AG04450 (cell line): ENCODE measurements around the gene SLC10A7. TPM values are rescaled to one million over a fixed set of nuclear protein-coding genes. Genes with fewer than 3 reads are reported as not detected.
A peak's percentile ranks its signal among the peaks of the same experiment; 100 is the strongest.

Experiments used
- CTCF ChIA-PET: fragments of 300-600, 350-600 bp; formaldehyde crosslinking; extraction: SDS; loops from one replicate; lab custom pipeline; 2022; ENCODE audit warnings: antibody characterized with exemption, inconsistent platforms; lab: Charles Lee
- POLR2A ChIA-PET: fragments of 350-600 bp; formaldehyde crosslinking; extraction: SDS; loops from one replicate; lab custom pipeline; 2021; ENCODE audit warnings: antibody characterized with exemption, inconsistent platforms; lab: Yijun Ruan, JAX
- DNase-seq: peaks from one replicate; pipeline ENCODE4 v3.0.0-alpha.2; 2011; ENCODE audit warnings: low read depth, low spot score
- H3K27ac ChIP-seq: one replicate; pipeline ENCODE4 v1.5.1; 2012; ENCODE audit warnings: low read depth, low read length, control low read depth
- H3K27me3 ChIP-seq: one replicate; pipeline ENCODE4 v1.6.0; 2012; ENCODE audit warnings: low read length; ENCODE audit not compliant: control insufficient read depth, insufficient read depth
- H3K4me3 ChIP-seq: 2 replicates; pipeline ENCODE4 v1.5.1; 2011; ENCODE audit warnings: mild to moderate bottlenecking, low read depth, low read length, control low read depth
- H3K9me3 ChIP-seq: 2 replicates; pipeline ENCODE4 v1.5.1; 2012; ENCODE audit warnings: low read length; ENCODE audit not compliant: control insufficient read depth, insufficient read depth
- polyA plus RNA-seq: library from polyadenylated mRNA; depleted of rRNA; stranded (reverse); fragments of >200 nt; gene quantifications from 2 replicates; pipeline ENCODE4 v1.2.3, GENCODE V29; 2011
- TF ChIP-seq, protein P1 (sequence below): IDR thresholded peaks from 2 replicates; pipeline ENCODE4 v1.5.1; 2011; ENCODE audit warnings: low read depth, low read length, control low read depth, inconsistent platforms

The SLC10A7 gene
- polyA plus RNA-seq, 1 experiment, result 13.8 TPM

DNA sequence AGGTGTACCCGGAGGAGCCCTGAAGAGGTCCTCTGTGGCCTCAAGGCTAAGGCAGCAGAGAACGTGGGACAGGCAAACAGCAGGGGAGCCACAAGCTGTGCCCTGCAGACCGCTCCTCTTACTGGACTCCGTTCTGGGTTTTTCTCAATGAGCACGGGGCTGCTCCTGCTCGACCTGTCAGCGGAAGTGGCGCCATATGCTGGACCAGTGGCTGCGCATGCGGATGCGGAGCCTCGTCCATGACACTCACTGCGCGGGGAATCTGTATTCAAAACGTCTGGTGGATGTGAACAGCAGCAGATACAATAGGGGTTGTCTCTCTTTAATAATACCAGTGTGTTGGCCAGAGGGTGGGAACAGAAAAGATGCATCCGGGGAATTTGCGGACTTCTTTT lies 277.9 kb downstream of the SLC10A7 start:
- TF ChIP-seq, protein P1, sequence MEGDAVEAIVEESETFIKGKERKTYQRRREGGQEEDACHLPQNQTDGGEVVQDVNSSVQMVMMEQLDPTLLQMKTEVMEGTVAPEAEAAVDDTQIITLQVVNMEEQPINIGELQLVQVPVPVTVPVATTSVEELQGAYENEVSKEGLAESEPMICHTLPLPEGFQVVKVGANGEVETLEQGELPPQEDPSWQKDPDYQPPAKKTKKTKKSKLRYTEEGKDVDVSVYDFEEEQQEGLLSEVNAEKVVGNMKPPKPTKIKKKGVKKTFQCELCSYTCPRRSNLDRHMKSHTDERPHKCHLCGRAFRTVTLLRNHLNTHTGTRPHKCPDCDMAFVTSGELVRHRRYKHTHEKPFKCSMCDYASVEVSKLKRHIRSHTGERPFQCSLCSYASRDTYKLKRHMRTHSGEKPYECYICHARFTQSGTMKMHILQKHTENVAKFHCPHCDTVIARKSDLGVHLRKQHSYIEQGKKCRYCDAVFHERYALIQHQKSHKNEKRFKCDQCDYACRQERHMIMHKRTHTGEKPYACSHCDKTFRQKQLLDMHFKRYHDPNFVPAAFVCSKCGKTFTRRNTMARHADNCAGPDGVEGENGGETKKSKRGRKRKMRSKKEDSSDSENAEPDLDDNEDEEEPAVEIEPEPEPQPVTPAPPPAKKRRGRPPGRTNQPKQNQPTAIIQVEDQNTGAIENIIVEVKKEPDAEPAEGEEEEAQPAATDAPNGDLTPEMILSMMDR, result no peak
- Histone ChIP-seq H3K27me3 (no peaks in the 10 kb centered on the region), H3K9me3 (peaks cover 5% of the 10 kb centered on the region; the same call in 1 of the 2 replicates), H3K27ac (peak overlapping the region; percentile 21), H3K4me3 (no peak overlapping the region)
- ChIA-PET POLR2A (no interaction called here), CTCF (no interaction called here)
- DNase-seq, result no peak

DNA sequence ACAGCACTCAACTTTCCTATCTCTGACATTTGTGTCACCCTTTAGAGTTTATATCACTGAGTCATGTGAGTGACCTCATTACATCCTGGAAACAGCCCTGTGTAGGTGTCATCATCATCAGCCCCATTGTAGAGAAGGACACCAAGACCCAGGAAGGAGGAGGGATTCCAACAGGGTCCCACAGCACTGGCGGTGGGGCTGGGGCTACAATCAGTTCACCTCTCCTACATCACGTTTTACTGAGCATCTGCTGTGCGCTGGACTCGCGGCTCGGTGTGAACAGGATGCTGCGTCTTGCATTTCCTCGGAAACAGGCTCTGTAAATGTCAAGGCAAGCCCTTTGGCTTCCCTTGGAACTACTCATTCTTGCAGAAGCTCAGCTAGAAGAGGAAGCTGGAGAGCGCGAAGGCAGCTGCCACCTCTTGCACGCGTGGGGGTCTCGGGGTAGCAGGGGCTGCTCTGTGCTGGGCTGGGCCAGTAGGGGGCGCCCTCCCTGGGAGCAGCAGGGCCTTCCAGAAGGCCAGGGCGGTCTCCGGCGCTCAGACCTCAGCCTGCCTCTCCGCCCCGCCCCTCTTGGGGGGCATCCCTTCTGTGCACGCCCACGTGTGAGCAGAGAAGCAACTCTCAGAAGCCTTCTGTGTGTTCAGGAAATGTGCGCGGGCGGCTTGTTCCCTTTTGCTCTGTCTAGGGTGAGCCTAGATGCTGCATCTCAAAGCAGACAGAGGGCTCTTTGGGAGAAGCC lies 278.4 kb downstream of the SLC10A7 start:
- CTCF ChIA-PET, result no interaction called here

DNA sequence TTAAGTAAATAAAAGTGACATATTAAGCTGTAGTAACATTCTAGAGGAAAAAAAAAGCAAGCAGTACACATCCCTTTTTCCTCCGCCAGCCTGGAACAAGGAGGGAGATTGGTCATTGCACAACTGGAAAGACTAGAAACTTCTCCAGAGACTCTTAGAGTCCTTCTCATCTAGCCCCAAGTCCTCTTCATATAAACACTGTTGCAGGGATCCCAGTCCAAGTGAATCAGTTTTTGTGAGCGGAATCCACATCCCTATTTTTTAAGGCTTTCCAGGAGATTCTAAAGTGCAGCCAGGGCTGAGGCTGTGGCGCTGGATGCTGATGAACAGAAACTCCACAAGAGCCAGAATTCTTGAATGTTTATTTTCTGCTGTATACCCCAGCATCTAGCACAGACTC lies 283.6 kb downstream of the SLC10A7 start:
- Histone ChIP-seq H3K27me3 (no peaks in the 10 kb centered on the region), H3K4me3 (no peak overlapping the region), H3K27ac (no peak overlapping the region), H3K9me3 (no peaks in the 10 kb centered on the region)
- TF ChIP-seq, protein P1, result no peak
- POLR2A ChIA-PET, result no interaction called here
- DNase-seq, result no peak
- CTCF ChIA-PET, result no interaction called here

More for the DNA sequence above, 278.4 kb downstream of the SLC10A7 start:
- DNase-seq, result no peak
- H3K4me3 ChIP-seq, result no peak overlapping the region
- TF ChIP-seq, protein P1, result no peak
- peaks cover 5% of the 10 kb centered on the region; the same call in 1 of the 2 replicates for H3K9me3 ChIP-seq
- peak overlapping the region; percentile 21 for H3K27ac ChIP-seq
- POLR2A ChIA-PET, result no interaction called here
- no peaks in the 10 kb centered on the region for H3K27me3 ChIP-seq

DNA sequence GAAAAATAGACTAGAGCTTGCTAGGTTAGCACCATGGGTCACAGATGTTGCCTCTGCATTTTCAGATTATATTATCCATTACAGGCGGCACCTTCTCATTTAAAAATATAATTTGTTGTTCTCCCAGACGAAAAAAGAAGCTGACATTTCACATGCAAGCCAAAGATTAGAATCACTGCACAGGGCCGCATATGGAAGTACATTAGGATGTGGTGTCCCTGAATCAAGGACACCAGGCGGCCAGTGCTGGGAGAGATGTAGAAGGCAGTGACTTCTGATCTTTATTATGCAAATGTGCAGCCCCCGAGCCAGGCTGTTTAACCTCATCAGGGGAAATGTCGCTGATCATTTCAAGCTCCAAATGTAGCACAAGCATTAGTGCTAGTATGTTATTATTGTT lies 284.6 kb downstream of the SLC10A7 start:
- TF ChIP-seq, protein P1, result no peak
- Histone ChIP-seq H3K9me3 (no peaks in the 10 kb centered on the region), H3K4me3 (no peak overlapping the region), H3K27ac (no peak overlapping the region), H3K27me3 (no peaks in the 10 kb centered on the region)
- DNase-seq, result no peak
- ChIA-PET CTCF (no interaction called here), POLR2A (no interaction called here)

DNA sequence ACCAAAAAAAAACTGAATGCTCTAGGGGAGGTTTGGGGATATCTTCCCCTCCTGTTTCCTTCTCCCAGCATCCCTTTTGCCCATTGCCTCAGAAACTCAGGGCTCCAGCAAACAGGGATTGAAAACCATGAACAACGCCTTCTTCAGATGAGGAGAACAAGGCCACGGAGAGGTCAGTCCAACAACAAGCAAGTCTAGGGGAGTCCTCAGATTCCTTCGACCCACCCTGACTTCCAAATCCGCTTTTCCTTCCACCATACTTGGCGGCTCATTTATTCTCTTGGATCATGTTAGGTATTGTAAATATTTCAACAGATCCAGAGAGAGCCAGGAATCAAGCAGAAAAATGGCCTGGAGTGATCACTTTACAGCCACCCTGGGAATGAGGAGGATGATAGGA lies 285.5 kb downstream of the SLC10A7 start:
- CTCF ChIA-PET, result no interaction called here
- Histone ChIP-seq H3K27ac (no peak overlapping the region), H3K9me3 (no peaks in the 10 kb centered on the region), H3K27me3 (peaks cover 2% of the 10 kb centered on the region), H3K4me3 (no peak overlapping the region)
- DNase-seq, result no peak
- POLR2A ChIA-PET, result no interaction called here
- TF ChIP-seq, protein P1, result no peak
